ENCODE results near the gene DYNC2I2. TPM values are rescaled to one million over a fixed set of nuclear protein-coding genes. Genes with fewer than 3 reads are reported as not detected.

DYNC2I2 gene
- total and polyA plus RNA-seq, 2 experiments from 2014 or later = 39.9 to 78.7 TPM

DNA sequence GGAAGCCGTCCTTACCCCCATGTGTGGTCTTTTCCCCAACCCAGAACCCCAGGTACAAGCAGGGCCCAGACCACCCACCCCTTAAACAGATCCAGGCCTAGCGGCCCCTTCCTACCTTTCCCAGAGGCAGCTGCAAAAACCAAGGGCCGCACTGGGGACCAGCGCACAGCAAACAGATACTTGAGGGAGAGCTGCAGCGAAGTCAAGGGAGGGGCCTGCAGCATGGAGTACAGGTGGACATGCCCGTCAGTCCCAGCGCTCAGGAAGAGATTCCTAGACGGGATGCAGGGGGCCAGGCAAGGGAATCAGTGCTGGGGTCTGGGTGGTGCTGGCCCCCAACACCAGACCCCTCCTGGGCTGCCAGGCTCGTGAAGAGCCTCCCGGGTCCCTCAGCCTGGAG lies 22.5 kb downstream of the DYNC2I2 start:
- Histone ChIP-seq H3K36me3 (replicated peaks; ENCODE audit: insufficient read depth, low read depth) (no peaks in the 10 kb centered on the region), H4K20me1 (ENCODE audit: insufficient read depth, poor library complexity, severe bottlenecking) (no peaks in the 10 kb centered on the region), H3K4me1 (ENCODE audit: insufficient read depth) (peaks cover 17% of the 10 kb centered on the region), H3K9me3 (ENCODE audit: low read depth) (no peaks in the 10 kb centered on the region), H3K27me3 (no peaks in the 10 kb centered on the region), H3K27ac (peak overlapping the region; percentile 72), H3K9me2 (replicated peaks; ENCODE audit: insufficient read depth) (no peaks in the 10 kb centered on the region), H3K4me2 (no peak overlapping the region), H3K79me2 (no peaks in the 10 kb centered on the region), H2AFZ (no peak overlapping the region), H3K4me3 (no peak overlapping the region)
- no peak for DNase-seq (ENCODE audit: low spot score)
- 96% methylated on average over 10 of the region's 10 CpGs for WGBS (ENCODE audit: low lambda C conversion rate, missing lambda C conversion rate)
- no peak for TF ChIP-seq EZH2phosphoT487 (IDR thresholded peaks at IDR 0.05; ENCODE audit: low read depth, severe bottlenecking, unreplicated experiment)
- no peak for TF ChIP-seq EZH2 (IDR thresholded peaks at IDR 0.05; ENCODE audit: borderline replicate concordance)
- TF ChIP-seq, protein P1, sequence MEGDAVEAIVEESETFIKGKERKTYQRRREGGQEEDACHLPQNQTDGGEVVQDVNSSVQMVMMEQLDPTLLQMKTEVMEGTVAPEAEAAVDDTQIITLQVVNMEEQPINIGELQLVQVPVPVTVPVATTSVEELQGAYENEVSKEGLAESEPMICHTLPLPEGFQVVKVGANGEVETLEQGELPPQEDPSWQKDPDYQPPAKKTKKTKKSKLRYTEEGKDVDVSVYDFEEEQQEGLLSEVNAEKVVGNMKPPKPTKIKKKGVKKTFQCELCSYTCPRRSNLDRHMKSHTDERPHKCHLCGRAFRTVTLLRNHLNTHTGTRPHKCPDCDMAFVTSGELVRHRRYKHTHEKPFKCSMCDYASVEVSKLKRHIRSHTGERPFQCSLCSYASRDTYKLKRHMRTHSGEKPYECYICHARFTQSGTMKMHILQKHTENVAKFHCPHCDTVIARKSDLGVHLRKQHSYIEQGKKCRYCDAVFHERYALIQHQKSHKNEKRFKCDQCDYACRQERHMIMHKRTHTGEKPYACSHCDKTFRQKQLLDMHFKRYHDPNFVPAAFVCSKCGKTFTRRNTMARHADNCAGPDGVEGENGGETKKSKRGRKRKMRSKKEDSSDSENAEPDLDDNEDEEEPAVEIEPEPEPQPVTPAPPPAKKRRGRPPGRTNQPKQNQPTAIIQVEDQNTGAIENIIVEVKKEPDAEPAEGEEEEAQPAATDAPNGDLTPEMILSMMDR (IDR thresholded peaks at IDR 0.05; ENCODE audit: poor library complexity) = no peak

GRCh38 chr9:128633601-128634000 lies 23.0 kb downstream of the DYNC2I2 start:
- Histone ChIP-seq H3K79me2 (no peaks in the 10 kb centered on the region), H3K36me3 (replicated peaks; ENCODE audit: insufficient read depth, low read depth) (no peaks in the 10 kb centered on the region), H3K4me1 (ENCODE audit: insufficient read depth) (peaks cover 17% of the 10 kb centered on the region), H3K4me3 (no peak overlapping the region), H3K27ac (no peak overlapping the region), H3K4me2 (no peak overlapping the region), H4K20me1 (ENCODE audit: insufficient read depth, poor library complexity, severe bottlenecking) (no peaks in the 10 kb centered on the region), H3K27me3 (no peaks in the 10 kb centered on the region), H2AFZ (no peak overlapping the region), H3K9me3 (ENCODE audit: low read depth) (no peaks in the 10 kb centered on the region), H3K9me2 (replicated peaks; ENCODE audit: insufficient read depth) (no peaks in the 10 kb centered on the region)
- TF ChIP-seq EZH2phosphoT487 (IDR thresholded peaks at IDR 0.05; ENCODE audit: low read depth, severe bottlenecking, unreplicated experiment) = no peak
- no peak for TF ChIP-seq EZH2 (IDR thresholded peaks at IDR 0.05; ENCODE audit: borderline replicate concordance)
- TF ChIP-seq, protein P1 (IDR thresholded peaks at IDR 0.05; ENCODE audit: poor library complexity) = no peak
- 95% methylated on average over 11 of the region's 11 CpGs for WGBS (ENCODE audit: low lambda C conversion rate, missing lambda C conversion rate)
- DNase-seq (ENCODE audit: low spot score) = no peak

DNA sequence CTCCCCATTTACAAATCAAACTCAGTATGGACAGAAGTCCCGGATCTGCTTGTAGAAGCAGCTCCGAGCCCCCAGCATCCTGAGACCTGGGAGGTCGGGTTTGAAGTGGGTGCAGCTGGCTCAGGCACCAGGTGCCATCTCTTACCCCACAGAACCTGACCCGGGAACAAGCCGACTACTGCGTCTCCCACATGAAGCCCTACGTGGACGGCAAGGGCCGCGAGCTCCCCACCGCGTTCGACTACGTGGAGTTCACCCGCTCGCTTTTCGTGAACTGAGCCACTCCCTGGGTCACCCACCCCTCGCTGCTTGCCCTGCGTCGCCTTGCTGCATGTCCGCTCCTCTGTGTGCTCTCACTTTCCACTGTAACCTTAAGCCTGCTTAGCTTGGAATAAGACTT lies 23.6 kb downstream of the DYNC2I2 start:
- TF ChIP-seq, protein P1 (IDR thresholded peaks at IDR 0.05; ENCODE audit: poor library complexity) = no peak
- TF ChIP-seq EZH2 (IDR thresholded peaks at IDR 0.05; ENCODE audit: borderline replicate concordance) (no peak), EZH2phosphoT487 (IDR thresholded peaks at IDR 0.05; ENCODE audit: low read depth, severe bottlenecking, unreplicated experiment) (no peak)
- Histone ChIP-seq H3K4me2 (no peak overlapping the region), H3K4me1 (ENCODE audit: insufficient read depth) (peaks cover 17% of the 10 kb centered on the region), H3K9me3 (ENCODE audit: low read depth) (no peaks in the 10 kb centered on the region), H2AFZ (no peak overlapping the region), H3K79me2 (no peaks in the 10 kb centered on the region), H3K4me3 (no peak overlapping the region), H3K27ac (no peak overlapping the region), H3K27me3 (no peaks in the 10 kb centered on the region), H3K9me2 (replicated peaks; ENCODE audit: insufficient read depth) (no peaks in the 10 kb centered on the region), H4K20me1 (ENCODE audit: insufficient read depth, poor library complexity, severe bottlenecking) (no peaks in the 10 kb centered on the region), H3K36me3 (replicated peaks; ENCODE audit: insufficient read depth, low read depth) (no peaks in the 10 kb centered on the region)
- no peak for DNase-seq (ENCODE audit: low spot score)
- WGBS (ENCODE audit: low lambda C conversion rate, missing lambda C conversion rate) = 97% methylated on average over 19 of the region's 21 CpGs

DNA sequence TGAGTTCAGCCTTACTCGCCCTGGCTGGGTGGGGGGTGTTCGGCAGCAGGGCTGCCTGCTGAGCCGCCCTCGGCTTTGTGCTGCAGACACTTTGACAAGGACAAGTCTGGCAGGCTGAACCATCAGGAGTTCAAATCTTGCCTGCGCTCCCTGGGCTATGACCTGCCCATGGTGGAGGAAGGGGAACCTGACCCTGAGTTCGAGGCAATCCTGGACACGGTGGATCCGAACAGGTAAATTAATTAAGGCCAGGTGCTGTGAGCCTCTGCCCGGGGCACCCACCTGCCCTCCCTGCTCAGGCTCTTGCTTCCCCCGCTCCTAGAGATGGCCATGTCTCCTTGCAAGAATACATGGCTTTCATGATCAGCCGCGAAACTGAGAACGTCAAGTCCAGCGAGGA lies 24.2 kb downstream of the DYNC2I2 start:
- WGBS (ENCODE audit: low lambda C conversion rate, missing lambda C conversion rate) = 93% methylated on average over 14 of the region's 14 CpGs
- DNase-seq (ENCODE audit: low spot score) = no peak
- no peaks in the 10 kb centered on the region for H3K27me3 ChIP-seq
- peaks cover 17% of the 10 kb centered on the region for H3K4me1 ChIP-seq (ENCODE audit: insufficient read depth)
- H3K79me2 ChIP-seq = no peaks in the 10 kb centered on the region
- no peaks in the 10 kb centered on the region for H3K9me3 ChIP-seq (ENCODE audit: low read depth)
- no peak overlapping the region for H3K27ac ChIP-seq
- no peaks in the 10 kb centered on the region for H3K9me2 ChIP-seq (replicated peaks; ENCODE audit: insufficient read depth)
- no peak overlapping the region for H2AFZ ChIP-seq
- H3K36me3 ChIP-seq (replicated peaks; ENCODE audit: insufficient read depth, low read depth) = no peaks in the 10 kb centered on the region
- H4K20me1 ChIP-seq (ENCODE audit: insufficient read depth, poor library complexity, severe bottlenecking) = no peaks in the 10 kb centered on the region
- TF ChIP-seq EZH2 (IDR thresholded peaks at IDR 0.05; ENCODE audit: borderline replicate concordance) = no peak
- TF ChIP-seq, protein P1 (IDR thresholded peaks at IDR 0.05; ENCODE audit: poor library complexity) = no peak
- TF ChIP-seq EZH2phosphoT487 (IDR thresholded peaks at IDR 0.05; ENCODE audit: low read depth, severe bottlenecking, unreplicated experiment) = no peak
- no peak overlapping the region for H3K4me3 ChIP-seq
- no peak overlapping the region for H3K4me2 ChIP-seq
